ENCODE data around the gene CCDC27. TPM values are rescaled to one million over a fixed set of nuclear protein-coding genes. Genes with fewer than 3 reads are reported as not detected.

The CCDC27 gene
- polyA plus RNA-seq, 1 donor, result 0.19 TPM

- DNase-seq (ENCODE audit: low read depth), result no peak
These were observed 65.8 kb downstream of the CCDC27 start for GRCh38 chr1:3817821-3818597.

- DNase-seq (ENCODE audit: low read depth), result no peak
These were observed 67.5 kb downstream of the CCDC27 start for GRCh38 chr1:3819771-3820200.

- no peak for DNase-seq (ENCODE audit: low read depth)
These were observed 68.1 kb downstream of the CCDC27 start for GRCh38 chr1:3820316-3820715.

GRCh38 chr1:3821004-3821403 lies 68.8 kb downstream of the CCDC27 start:
- DNase-seq (ENCODE audit: low read depth), result no peak

Other genes starting within 250 kb of the CCDC27 start
- gene MEGF6, start 140.9 kb upstream of the CCDC27 start, polyA plus RNA-seq (ENCODE audit: insufficient read length), result 10.2 TPM
- gene TPRG1L, start 127.4 kb upstream of the CCDC27 start, polyA plus RNA-seq (ENCODE audit: insufficient read length), result 28.5 TPM
- gene WRAP73, start 102.3 kb upstream of the CCDC27 start, polyA plus RNA-seq (ENCODE audit: insufficient read length), result 10.4 TPM
- gene TP73, start 99.9 kb upstream of the CCDC27 start, polyA plus RNA-seq (ENCODE audit: insufficient read length), result 1.0 TPM
- gene SMIM1, start 20.3 kb downstream of the CCDC27 start, polyA plus RNA-seq (ENCODE audit: insufficient read length), result 3.1 TPM
- gene LRRC47, start 44.0 kb downstream of the CCDC27 start, polyA plus RNA-seq (ENCODE audit: insufficient read length), result 49.1 TPM
- gene CEP104, start 104.8 kb downstream of the CCDC27 start, polyA plus RNA-seq (ENCODE audit: insufficient read length), result 19.7 TPM
- 4.6 TPM for gene DFFB, start 105.0 kb downstream of the CCDC27 start, polyA plus RNA-seq (ENCODE audit: insufficient read length)
- 14.7 TPM for gene C1orf174, start 147.8 kb downstream of the CCDC27 start, polyA plus RNA-seq (ENCODE audit: insufficient read length)